A673 (cell line): ENCODE measurements around the gene COQ8A.

ENCODE experiments used
- EZH2 ChIP-seq: fragments of 200-600 bp; sonication (generic); IDR thresholded peaks from 2 replicates; pipeline ENCODE4 v1.6.1; 2017; ENCODE audit warnings: borderline replicate concordance, low read depth, mild to moderate bottlenecking, mixed read lengths, antibody characterized with exemption, low read length; ENCODE audit not compliant: poor library complexity, severe bottlenecking
- TF ChIP-seq, protein P1 (sequence below): fragments of 300-800, 200-600 bp; sonication (generic); conservative IDR thresholded peaks from 2 replicates; pipeline ENCODE4 v1.5.1; 2017; ENCODE audit warnings: low read depth, mild to moderate bottlenecking, antibody characterized with exemption, low read length, moderate library complexity, mixed read lengths

DNA sequence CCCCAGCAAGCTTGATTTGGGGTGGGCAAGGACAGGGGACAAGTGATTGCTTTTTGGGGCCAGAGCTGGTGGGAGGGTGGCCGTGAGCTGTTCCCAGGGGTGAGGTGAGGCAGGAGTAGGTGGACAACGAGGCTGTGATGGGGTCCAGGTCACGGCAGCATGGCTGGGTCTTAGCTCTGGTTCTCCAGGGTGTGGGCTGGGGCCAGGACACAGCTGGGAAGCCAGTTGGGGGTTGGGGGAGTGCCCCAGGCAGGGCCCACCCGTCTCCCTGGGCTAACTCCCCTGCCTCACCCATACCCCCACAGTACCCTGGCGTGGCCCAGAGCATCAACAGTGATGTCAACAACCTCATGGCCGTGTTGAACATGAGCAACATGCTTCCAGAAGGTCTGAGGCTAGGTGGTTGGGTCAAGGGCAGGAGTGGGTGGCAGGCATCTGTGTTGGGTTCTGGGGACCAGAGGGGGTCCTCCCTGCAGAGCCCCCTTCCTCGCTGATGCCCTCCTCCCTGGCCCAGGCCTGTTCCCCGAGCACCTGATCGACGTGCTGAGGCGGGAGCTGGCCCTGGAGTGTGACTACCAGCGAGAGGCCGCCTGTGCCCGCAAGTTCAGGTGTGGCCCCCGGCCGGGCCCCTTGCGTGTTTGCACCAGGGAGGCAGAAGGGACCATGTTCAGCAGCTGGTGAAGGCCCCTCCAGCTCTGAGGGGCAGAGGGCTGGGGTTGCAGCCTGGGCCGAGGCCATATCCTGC lies 43.3 kb downstream of the COQ8A start:
- TF ChIP-seq, protein P1, sequence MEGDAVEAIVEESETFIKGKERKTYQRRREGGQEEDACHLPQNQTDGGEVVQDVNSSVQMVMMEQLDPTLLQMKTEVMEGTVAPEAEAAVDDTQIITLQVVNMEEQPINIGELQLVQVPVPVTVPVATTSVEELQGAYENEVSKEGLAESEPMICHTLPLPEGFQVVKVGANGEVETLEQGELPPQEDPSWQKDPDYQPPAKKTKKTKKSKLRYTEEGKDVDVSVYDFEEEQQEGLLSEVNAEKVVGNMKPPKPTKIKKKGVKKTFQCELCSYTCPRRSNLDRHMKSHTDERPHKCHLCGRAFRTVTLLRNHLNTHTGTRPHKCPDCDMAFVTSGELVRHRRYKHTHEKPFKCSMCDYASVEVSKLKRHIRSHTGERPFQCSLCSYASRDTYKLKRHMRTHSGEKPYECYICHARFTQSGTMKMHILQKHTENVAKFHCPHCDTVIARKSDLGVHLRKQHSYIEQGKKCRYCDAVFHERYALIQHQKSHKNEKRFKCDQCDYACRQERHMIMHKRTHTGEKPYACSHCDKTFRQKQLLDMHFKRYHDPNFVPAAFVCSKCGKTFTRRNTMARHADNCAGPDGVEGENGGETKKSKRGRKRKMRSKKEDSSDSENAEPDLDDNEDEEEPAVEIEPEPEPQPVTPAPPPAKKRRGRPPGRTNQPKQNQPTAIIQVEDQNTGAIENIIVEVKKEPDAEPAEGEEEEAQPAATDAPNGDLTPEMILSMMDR: no peak
- TF ChIP-seq EZH2: no peak
